Measurements from ENCODE around the gene APOL4.

- TF ChIP-seq ZNF274 (IDR thresholded peaks at IDR 0.05; ENCODE audit: low read depth, low read length) (no peak), YY1 (IDR thresholded peaks at IDR 0.05; ENCODE audit: insufficient read depth, insufficient read length) (no peak)
Measured at GRCh38 chr22:36163497-36163896, 38.1 kb downstream of the APOL4 start.
